Measurements from ENCODE around the gene SEMG2.

SEMG2 gene

DNA sequence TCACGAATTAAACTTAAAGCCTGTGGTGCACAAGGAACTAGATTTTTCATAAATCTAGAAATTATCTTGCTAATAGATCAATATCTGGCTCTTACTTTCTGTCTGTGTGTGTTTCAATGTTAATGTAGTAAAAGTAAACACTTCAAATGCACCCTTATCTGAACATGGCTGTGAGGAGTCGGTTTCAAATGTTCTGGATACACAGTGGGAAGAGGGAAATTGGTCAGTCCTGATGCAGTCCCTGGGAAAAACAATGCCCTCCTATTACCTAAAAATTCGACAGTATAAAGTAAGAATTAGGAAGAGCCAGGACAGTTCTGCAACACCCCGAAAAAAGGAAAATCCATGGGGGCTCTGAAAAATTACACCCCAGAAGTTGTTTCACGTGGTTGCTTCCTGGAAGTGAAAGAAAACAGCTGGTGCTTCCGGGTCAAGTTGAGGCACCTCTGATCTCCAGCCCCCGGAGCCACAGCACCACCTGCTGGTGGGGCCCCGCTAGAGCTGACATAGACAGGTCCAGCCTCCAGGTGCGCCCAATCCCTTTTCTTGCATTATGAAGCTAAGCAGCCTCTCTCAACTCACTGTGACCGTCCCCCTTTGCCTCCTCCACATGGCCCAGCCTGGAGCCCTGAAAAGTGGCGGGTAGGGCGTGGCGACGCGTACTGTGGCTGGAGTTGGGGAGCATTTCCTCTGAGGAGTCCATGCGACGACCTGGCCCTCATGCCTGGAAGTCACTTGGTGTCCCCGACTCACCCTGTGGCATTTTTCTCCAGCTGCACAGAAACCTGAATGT is 8.3 kb downstream of the SEMG2 start:
- DNase-seq, result no peak

DNA sequence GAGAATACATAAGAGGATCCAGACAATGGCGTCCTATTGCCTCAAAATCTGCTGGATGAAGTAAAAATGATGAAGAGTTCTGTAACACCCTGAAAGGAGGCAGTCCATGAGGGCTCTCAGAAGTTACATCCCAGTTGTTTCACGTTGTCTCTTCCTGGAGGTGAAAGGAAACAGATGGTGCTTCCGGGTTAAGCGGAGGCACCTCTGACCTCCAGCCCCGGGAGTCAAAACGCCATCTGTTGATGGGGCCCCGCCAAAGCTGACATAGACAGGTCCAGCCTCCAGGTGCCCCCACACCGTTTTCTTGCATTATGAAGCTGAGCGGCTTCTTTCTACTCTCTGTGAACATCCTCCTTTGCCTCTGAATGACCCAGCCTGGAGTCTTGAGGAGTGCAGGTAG is 9.5 kb downstream of the SEMG2 start:
- DNase-seq, result no peak

DNA sequence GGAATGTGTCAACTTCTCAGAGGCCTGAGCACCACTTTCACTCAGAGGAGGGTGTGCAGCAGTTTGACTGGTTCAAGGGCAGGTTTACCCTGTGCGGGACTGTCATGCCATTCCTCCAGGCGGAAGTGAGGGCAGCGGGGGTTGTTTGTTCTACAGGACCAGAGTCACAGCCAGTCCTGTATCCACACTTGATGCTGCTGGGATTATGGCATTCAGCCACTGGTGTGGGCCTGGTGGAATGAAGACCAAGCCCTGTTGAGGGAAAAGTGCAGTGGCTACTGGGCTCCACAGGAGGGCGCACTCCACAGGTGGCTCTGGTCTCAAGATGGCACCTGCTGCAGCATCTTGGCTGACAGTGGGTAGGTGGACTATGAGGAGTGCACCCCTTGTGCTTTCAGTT is 14.8 kb downstream of the SEMG2 start:
- no peak for DNase-seq

- DNase-seq, result no peak
Observed at GRCh38 chr20:45238139-45238538, 17.0 kb downstream of the SEMG2 start.

DNA sequence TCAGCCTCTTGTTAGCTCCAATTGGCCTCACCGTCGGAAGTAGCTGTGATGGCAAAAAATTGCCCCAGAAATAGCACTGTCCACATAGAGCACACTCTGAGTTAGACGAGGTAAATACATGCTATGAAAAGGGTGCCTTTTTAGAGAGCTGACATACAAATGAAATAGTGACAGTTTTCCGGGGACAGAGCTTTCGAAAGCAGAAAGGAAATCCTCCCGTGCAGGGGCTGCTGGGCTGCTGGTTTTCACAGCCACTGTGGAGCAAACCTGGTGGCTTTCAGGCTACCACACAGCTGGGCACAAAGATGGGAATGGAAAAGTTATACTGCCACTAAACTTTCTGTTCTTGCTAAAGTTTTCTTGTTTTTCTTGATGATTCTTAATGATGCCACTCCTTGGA is 24.9 kb downstream of the SEMG2 start:
- DNase-seq, result no peak

DNA sequence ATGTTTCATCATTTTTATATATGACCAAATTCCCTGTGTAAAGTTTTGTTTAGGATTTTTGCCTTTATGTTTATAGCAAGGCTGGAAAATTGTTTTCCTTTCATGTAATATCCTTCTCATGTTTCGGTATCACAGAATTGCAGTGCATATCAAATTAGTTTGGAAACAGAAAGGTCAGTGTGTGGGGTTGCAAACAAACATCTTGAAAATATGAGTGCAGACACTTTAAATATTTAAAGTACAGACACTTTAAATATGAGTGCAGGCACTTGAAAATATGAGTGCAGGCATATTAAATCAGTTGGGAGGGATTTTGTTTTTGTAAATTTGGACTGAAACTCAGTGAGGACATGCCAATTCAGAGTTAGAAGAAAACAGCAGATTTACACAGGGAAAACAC is 26.7 kb downstream of the SEMG2 start:
- DNase-seq, result no peak

DNA sequence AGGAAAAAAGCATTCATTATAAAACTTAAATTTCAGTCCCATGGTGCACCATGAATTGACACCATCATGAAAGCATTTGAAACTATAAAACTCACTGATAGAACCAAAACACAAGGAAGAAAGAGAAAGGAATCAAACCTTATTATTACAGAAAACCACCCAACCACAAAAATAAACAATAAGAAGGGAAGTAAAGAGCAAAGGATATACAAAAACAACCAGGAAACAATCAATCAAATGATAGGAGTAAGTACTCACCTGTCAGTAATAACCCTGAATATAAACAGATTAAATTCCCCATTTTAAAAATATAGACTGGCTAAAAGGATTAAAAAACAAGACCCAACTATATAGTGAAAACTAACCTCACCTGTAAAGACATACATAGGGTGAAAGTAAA is 27.4 kb downstream of the SEMG2 start:
- no peak for DNase-seq

GRCh38 chr20:45251884-45252560 is 30.8 kb downstream of the SEMG2 start:
- DNase-seq, result no peak

- DNase-seq, result no peak
Observed at GRCh38 chr20:45253261-45253660, 32.1 kb downstream of the SEMG2 start.

GRCh38 chr20:45254383-45255262 is 33.5 kb downstream of the SEMG2 start, which contains the start of gene SLPI:
Gene SLPI, minus strand, starts transcription at chr20:45254564. Its CDS starts 21 bp downstream, at chr20:45254543.
- DNase-seq, result no peak

DNA sequence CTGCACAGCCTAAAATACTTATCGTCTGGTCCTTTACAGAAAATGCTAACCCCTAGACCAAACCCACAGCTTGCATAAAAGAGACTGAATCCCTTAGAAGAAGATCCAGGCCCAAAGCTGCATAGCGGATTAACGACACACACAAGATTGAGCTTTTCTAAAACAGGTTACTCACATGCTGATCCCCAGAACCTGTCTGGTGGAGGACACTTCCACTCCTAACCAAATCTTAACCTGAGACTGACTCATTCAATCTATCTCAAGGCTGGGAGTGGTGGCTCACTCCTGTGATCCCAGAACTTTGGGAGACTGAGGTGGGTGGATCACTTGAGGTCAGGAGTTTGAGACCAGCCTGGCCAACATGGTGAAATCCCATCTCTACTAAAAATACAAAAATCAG is 36.0 kb downstream of the SEMG2 start:
- no peak for DNase-seq

GRCh38 chr20:45257711-45258110 is 36.5 kb downstream of the SEMG2 start:
- no peak for DNase-seq

GRCh38 chr20:45258259-45258658 is 37.1 kb downstream of the SEMG2 start:
- DNase-seq, result no peak

GRCh38 chr20:45258664-45259063 is 37.5 kb downstream of the SEMG2 start:
- no peak for DNase-seq

DNA sequence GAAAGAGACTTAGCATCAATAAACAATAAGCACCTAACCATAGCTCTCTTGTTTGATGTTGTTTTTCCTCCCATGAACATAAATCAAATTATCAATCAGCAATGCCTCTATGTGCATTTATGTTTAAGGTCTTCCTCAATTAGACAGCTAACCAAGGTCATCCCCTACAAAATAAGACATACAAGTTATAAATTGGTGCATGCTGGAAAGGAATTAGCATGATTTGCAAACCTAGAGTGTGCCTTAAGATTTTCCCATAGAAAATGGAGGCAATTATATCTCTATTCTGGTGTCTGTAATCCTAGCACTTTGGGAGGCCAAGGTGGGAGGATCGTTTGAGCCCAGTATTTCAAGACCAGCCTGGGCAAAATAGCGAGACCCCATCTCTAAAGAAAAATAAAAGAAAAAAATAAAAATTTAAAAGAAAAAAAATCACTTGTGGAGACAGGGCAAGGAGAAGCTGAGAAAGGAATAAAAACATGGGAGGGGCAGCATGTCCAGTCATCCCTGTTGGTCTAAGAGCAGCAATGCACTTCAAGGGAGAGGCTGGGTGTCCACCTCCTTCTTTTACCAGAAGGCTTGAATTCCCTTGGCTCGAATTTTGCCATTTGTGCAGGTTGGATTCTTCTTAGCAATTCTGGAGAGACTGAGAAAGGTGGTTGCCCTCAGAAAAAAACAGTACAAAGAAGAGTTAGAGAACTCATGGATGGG is 42.5 kb downstream of the SEMG2 start:
- no peak for DNase-seq

- no peak for DNase-seq
Observed at GRCh38 chr20:45266977-45267376, 45.8 kb downstream of the SEMG2 start.

DNA sequence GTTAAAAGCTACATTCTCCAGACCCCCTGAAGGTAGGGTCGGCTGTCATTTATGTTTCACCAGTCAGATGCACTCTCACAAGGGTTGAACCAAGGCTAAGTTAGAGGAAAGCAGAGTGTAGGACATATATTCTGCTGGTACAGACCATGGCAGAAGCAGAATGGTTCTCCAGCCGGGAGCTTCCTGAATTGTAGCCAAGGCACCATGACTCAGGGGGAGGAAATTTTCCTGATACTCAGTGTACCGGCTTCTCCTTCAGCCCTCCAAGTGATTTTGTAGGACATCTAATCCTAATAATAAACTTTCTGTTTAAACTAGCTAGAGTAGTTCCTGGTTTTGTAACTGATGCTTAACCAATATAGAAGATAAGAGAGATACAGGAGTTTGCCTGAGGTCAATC is 47.4 kb downstream of the SEMG2 start:
- no peak for DNase-seq

GRCh38 chr20:45269056-45269455 is 47.9 kb downstream of the SEMG2 start:
- no peak for DNase-seq

GRCh38 chr20:45269754-45270270 is 48.6 kb downstream of the SEMG2 start:
- no peak for DNase-seq
